HepG2 (cell line): ENCODE results near the gene FYTTD1. TPM values are rescaled to one million over a fixed set of nuclear protein-coding genes. Genes with fewer than 3 reads are reported as not detected.

Source experiments
- CEBPG ChIP-seq: IDR thresholded peaks from 2 replicates; pipeline ENCODE4 v1.6.1; 2016
- CHD4 ChIP-seq: fragments of 200-600 bp; sonication (generic); IDR thresholded peaks from 2 replicates; pipeline ENCODE4 v1.7.0; 2017; ENCODE audit warnings: mild to moderate bottlenecking, low read length, borderline replicate concordance
- GTF2F1 ChIP-seq: fragments of 150-350 bp; IDR thresholded peaks from 2 replicates; pipeline ENCODE4 v1.6.1; 2014; ENCODE audit warnings: low read length
- HOXD1 ChIP-seq: sonication (generic); formaldehyde crosslinking; IDR thresholded peaks from 2 replicates; pipeline ENCODE4 v1.5.0; 2020; ENCODE audit warnings: missing genetic modification reagents
- MAFK ChIP-seq, 2 experiments: IDR thresholded peaks in 1 of 2; conservative IDR thresholded peaks in 1 of 2; 2 replicates each; pipeline ENCODE4 v1.6.1; 2011; ENCODE audit warnings: improper control_type of control experiment in 2 of 2, low read length in 2 of 2
- MBD4 ChIP-seq: IDR thresholded peaks from 2 replicates; pipeline ENCODE4 v1.6.1; 2012; ENCODE audit warnings: low read length, inconsistent platforms, borderline replicate concordance
- MIER2 ChIP-seq: IDR thresholded peaks from 2 replicates; pipeline ENCODE4 v1.6.1; 2016; ENCODE audit warnings: missing biosample characterization, missing genetic modification reagents
- TAF1 ChIP-seq: sonication (generic); formaldehyde crosslinking; IDR thresholded peaks from 2 replicates; pipeline ENCODE4 v1.4.0; 2020; ENCODE audit warnings: missing genetic modification reagents
- TBX2 ChIP-seq: sonication (generic); formaldehyde crosslinking; IDR thresholded peaks from 2 replicates; pipeline ENCODE4 v1.5.0; 2020; ENCODE audit warnings: missing genetic modification reagents, mild to moderate bottlenecking, borderline replicate concordance
- TCF7L2 ChIP-seq: IDR thresholded peaks from 2 replicates; pipeline ENCODE4 v1.6.1; 2011; ENCODE audit warnings: mild to moderate bottlenecking, low read depth, low read length, moderate library complexity
- TRIM24 ChIP-seq: sonication (generic); formaldehyde crosslinking; IDR thresholded peaks from 2 replicates; pipeline ENCODE4 v1.8.0; 2022; ENCODE audit warnings: mild to moderate bottlenecking, missing genetic modification reagents
- ZNF567 ChIP-seq: sonication (generic); formaldehyde crosslinking; IDR thresholded peaks from 2 replicates; pipeline ENCODE4 v1.8.1; 2023; ENCODE audit warnings: mild to moderate bottlenecking, missing genetic modification reagents, borderline replicate concordance
- ZNF776 ChIP-seq: sonication (generic); formaldehyde crosslinking; IDR thresholded peaks from 2 replicates; pipeline ENCODE4 v1.4.0; 2020; ENCODE audit warnings: mild to moderate bottlenecking, missing genetic modification reagents
- ZSCAN31 ChIP-seq: sonication (generic); formaldehyde crosslinking; IDR thresholded peaks from 2 replicates; pipeline ENCODE4 v1.5.0; 2020; ENCODE audit warnings: low read depth, mild to moderate bottlenecking, missing genetic modification reagents
- polyA plus RNA-seq, 8 experiments: library from polyadenylated mRNA; depleted of rRNA in 3 of 8; stranded (reverse) in 7 of 8; unstranded in 1 of 8; fragments of >200 nt; fragmentation: Illumina TruSeq in 4 of 8; extraction: Trizol in 4 of 8; gene quantifications; 2 replicates each; pipeline versions ENCODE4 v1.2.1 to v1.2.3, GENCODE V29; 2011 to 2016; ENCODE audit warnings: low read depth in 4 of 8, missing spikeins in 1 of 8, mixed read lengths in 1 of 8; ENCODE audit not compliant: insufficient read depth in 1 of 8
- total RNA-seq, 5 experiments: library from RNA; depleted of rRNA; stranded (reverse); fragments of >200 nt; fragmentation: Illumina TruSeq; extraction: Trizol; gene quantifications; 2 replicates each; pipeline ENCODE4 v1.2.3, GENCODE V29; 2016; ENCODE audit warnings: low read depth in 1 of 5
- TF ChIP-seq, protein P1 (sequence below): sonication (generic); formaldehyde crosslinking; IDR thresholded peaks from 2 replicates; pipeline ENCODE4 v1.5.1; 2020; ENCODE audit warnings: mild to moderate bottlenecking, missing genetic modification reagents, borderline replicate concordance
- TF ChIP-seq, protein P2 (sequence below): sonication (generic); formaldehyde crosslinking; IDR thresholded peaks from 2 replicates; pipeline ENCODE4 v1.5.1; 2020; ENCODE audit warnings: mild to moderate bottlenecking, missing genetic modification reagents, moderate library complexity
- TF ChIP-seq, protein P3 (sequence below): sonication (generic); formaldehyde crosslinking; IDR thresholded peaks from 2 replicates; pipeline ENCODE4 v1.4.0; 2020; ENCODE audit warnings: missing genetic modification reagents
- TF ChIP-seq, protein P4 (sequence below): sonication (generic); formaldehyde crosslinking; IDR thresholded peaks from 2 replicates; pipeline ENCODE4 v1.5.1; 2020; ENCODE audit warnings: missing genetic modification reagents, mild to moderate bottlenecking, borderline replicate concordance
- TF ChIP-seq, protein P5 (sequence below): sonication (generic); formaldehyde crosslinking; IDR thresholded peaks from 2 replicates; pipeline ENCODE4 v1.9.0; 2021; ENCODE audit warnings: missing genetic modification reagents, borderline replicate concordance

Gene FYTTD1
- total and polyA plus RNA-seq, 2 of the 13 experiments (the other 11 are each of a cell fraction or from before 2014, with no cell fraction given), result 6.5 to 28.8 TPM

DNA sequence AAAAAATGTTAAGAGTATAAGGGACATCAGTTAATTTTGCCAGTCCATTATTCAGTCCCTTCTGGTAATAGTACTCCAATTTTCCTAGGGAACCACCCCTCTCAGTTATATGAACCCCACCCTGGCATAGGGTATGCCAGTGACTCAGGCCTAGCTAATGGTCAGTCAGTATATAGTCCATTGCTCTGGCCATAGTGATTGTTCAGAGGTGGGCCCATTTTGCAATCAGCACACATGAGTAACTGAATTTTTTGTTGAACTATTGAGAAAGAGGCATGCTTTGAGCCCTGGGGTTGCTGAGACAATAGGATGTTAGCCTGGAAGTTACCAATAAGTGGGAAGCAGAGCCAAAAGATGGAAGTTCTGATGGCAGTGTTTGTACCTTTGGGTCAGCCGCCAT, 45.5 kb downstream of the FYTTD1 start (continued):
- TF ChIP-seq, protein P1, sequence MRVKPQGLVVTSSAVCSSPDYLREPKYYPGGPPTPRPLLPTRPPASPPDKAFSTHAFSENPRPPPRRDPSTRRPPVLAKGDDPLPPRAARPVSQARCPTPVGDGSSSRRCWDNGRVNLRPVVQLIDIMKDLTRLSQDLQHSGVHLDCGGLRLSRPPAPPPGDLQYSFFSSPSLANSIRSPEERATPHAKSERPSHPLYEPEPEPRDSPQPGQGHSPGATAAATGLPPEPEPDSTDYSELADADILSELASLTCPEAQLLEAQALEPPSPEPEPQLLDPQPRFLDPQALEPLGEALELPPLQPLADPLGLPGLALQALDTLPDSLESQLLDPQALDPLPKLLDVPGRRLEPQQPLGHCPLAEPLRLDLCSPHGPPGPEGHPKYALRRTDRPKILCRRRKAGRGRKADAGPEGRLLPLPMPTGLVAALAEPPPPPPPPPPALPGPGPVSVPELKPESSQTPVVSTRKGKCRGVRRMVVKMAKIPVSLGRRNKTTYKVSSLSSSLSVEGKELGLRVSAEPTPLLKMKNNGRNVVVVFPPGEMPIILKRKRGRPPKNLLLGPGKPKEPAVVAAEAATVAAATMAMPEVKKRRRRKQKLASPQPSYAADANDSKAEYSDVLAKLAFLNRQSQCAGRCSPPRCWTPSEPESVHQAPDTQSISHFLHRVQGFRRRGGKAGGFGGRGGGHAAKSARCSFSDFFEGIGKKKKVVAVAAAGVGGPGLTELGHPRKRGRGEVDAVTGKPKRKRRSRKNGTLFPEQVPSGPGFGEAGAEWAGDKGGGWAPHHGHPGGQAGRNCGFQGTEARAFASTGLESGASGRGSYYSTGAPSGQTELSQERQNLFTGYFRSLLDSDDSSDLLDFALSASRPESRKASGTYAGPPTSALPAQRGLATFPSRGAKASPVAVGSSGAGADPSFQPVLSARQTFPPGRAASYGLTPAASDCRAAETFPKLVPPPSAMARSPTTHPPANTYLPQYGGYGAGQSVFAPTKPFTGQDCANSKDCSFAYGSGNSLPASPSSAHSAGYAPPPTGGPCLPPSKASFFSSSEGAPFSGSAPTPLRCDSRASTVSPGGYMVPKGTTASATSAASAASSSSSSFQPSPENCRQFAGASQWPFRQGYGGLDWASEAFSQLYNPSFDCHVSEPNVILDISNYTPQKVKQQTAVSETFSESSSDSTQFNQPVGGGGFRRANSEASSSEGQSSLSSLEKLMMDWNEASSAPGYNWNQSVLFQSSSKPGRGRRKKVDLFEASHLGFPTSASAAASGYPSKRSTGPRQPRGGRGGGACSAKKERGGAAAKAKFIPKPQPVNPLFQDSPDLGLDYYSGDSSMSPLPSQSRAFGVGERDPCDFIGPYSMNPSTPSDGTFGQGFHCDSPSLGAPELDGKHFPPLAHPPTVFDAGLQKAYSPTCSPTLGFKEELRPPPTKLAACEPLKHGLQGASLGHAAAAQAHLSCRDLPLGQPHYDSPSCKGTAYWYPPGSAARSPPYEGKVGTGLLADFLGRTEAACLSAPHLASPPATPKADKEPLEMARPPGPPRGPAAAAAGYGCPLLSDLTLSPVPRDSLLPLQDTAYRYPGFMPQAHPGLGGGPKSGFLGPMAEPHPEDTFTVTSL (CRISPR knock-in tag), result no peak
- TF ChIP-seq, protein P2, sequence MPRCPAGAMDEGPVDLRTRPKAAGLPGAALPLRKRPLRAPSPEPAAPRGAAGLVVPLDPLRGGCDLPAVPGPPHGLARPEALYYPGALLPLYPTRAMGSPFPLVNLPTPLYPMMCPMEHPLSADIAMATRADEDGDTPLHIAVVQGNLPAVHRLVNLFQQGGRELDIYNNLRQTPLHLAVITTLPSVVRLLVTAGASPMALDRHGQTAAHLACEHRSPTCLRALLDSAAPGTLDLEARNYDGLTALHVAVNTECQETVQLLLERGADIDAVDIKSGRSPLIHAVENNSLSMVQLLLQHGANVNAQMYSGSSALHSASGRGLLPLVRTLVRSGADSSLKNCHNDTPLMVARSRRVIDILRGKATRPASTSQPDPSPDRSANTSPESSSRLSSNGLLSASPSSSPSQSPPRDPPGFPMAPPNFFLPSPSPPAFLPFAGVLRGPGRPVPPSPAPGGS (CRISPR knock-in tag), result no peak
- TF ChIP-seq GTF2F1, result no peak
- TF ChIP-seq HOXD1 (CRISPR knock-in tag), result no peak
- no peak for TF ChIP-seq ZNF776 (CRISPR knock-in tag)
- no peak for TF ChIP-seq MBD4
- no peak for TF ChIP-seq MAFK (conservative IDR thresholded peaks at IDR 0.05 in 1 of 2, IDR thresholded peaks at IDR 0.05 in 1 of 2; ENCODE audit: low read length in 2 of 2)
- TF ChIP-seq TRIM24 (CRISPR knock-in tag), result no peak
- TF ChIP-seq MIER2 (CRISPR knock-in tag), result no peak
- TF ChIP-seq, protein P3, sequence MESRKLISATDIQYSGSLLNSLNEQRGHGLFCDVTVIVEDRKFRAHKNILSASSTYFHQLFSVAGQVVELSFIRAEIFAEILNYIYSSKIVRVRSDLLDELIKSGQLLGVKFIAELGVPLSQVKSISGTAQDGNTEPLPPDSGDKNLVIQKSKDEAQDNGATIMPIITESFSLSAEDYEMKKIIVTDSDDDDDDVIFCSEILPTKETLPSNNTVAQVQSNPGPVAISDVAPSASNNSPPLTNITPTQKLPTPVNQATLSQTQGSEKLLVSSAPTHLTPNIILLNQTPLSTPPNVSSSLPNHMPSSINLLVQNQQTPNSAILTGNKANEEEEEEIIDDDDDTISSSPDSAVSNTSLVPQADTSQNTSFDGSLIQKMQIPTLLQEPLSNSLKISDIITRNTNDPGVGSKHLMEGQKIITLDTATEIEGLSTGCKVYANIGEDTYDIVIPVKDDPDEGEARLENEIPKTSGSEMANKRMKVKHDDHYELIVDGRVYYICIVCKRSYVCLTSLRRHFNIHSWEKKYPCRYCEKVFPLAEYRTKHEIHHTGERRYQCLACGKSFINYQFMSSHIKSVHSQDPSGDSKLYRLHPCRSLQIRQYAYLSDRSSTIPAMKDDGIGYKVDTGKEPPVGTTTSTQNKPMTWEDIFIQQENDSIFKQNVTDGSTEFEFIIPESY (CRISPR knock-in tag), result peak; percentile 44; the same call in 1 of the 2 replicates
- no peak for TF ChIP-seq TBX2 (CRISPR knock-in tag)
- peak; percentile 86 for TF ChIP-seq CEBPG
- no peak for TF ChIP-seq ZNF567
- TF ChIP-seq, protein P4, sequence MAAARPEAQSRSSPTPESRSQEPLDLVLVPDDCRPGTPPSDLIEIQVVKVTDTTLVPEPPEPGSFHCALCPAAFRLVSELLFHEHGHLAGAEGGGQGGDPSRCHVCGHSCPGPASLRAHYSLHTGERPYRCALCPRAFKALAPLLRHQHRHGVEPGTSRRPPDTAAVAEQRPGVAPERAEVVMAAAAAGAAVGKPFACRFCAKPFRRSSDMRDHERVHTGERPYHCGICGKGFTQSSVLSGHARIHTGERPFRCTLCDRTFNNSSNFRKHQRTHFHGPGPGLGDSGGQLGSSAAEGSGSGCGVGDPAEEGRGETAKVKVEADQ, result no peak
- no peak for TF ChIP-seq CHD4
- no peak for TF ChIP-seq ZSCAN31 (CRISPR knock-in tag)
- no peak for TF ChIP-seq TAF1 (CRISPR knock-in tag)
- TF ChIP-seq, protein P5, sequence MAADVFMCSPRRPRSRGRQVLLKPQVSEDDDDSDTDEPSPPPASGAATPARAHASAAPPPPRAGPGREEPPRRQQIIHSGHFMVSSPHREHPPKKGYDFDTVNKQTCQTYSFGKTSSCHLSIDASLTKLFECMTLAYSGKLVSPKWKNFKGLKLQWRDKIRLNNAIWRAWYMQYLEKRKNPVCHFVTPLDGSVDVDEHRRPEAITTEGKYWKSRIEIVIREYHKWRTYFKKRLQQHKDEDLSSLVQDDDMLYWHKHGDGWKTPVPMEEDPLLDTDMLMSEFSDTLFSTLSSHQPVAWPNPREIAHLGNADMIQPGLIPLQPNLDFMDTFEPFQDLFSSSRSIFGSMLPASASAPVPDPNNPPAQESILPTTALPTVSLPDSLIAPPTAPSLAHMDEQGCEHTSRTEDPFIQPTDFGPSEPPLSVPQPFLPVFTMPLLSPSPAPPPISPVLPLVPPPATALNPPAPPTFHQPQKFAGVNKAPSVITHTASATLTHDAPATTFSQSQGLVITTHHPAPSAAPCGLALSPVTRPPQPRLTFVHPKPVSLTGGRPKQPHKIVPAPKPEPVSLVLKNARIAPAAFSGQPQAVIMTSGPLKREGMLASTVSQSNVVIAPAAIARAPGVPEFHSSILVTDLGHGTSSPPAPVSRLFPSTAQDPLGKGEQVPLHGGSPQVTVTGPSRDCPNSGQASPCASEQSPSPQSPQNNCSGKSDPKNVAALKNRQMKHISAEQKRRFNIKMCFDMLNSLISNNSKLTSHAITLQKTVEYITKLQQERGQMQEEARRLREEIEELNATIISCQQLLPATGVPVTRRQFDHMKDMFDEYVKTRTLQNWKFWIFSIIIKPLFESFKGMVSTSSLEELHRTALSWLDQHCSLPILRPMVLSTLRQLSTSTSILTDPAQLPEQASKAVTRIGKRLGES (CRISPR knock-in tag), result no peak
- TF ChIP-seq TCF7L2, result no peak
